ENCODE measurements around the gene SALL1.

Gene SALL1

DNA sequence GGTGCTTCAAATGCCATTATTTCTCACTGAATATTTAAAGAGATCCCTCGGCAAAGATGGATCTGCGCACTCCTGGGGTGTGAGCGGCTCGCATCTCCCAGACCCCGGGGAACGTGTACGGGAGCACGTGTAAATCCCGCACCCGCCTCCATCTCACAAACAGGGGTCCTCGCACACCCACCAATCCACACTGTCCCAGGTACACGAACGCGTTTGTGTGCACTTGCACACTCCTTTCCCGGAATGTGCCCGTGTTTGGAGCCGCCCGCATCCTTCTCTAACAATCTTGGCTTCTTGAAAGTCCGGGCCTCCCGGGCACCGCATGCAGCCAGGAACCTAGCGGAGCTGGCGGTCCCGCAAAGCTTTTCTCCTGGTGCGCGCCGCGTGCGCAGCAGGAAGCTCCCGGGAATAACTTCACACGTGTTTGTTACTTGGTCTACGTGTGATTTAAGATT lies 2.5 kb upstream of the SALL1 start:
- H3K36me3 ChIP-seq (replicated peaks), result no peaks in the 10 kb centered on the region
- peaks cover 65% of the 10 kb centered on the region for H3K27me3 ChIP-seq (replicated peaks)
- no peak overlapping the region for H3K4me3 ChIP-seq (ENCODE audit: low read depth, low read length)
- no peak overlapping the region for H3K27ac ChIP-seq
- in situ Hi-C loops (cut with HindIII; ENCODE audit: low pct_ligation_motif_present, low sequenced_read_pairs), result no loop called here
- DNase-seq, result no peak
- TF ChIP-seq, protein P1, sequence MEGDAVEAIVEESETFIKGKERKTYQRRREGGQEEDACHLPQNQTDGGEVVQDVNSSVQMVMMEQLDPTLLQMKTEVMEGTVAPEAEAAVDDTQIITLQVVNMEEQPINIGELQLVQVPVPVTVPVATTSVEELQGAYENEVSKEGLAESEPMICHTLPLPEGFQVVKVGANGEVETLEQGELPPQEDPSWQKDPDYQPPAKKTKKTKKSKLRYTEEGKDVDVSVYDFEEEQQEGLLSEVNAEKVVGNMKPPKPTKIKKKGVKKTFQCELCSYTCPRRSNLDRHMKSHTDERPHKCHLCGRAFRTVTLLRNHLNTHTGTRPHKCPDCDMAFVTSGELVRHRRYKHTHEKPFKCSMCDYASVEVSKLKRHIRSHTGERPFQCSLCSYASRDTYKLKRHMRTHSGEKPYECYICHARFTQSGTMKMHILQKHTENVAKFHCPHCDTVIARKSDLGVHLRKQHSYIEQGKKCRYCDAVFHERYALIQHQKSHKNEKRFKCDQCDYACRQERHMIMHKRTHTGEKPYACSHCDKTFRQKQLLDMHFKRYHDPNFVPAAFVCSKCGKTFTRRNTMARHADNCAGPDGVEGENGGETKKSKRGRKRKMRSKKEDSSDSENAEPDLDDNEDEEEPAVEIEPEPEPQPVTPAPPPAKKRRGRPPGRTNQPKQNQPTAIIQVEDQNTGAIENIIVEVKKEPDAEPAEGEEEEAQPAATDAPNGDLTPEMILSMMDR (IDR thresholded peaks at IDR 0.05; ENCODE audit: low read depth, low read length, missing control alignments), result no peak

DNA sequence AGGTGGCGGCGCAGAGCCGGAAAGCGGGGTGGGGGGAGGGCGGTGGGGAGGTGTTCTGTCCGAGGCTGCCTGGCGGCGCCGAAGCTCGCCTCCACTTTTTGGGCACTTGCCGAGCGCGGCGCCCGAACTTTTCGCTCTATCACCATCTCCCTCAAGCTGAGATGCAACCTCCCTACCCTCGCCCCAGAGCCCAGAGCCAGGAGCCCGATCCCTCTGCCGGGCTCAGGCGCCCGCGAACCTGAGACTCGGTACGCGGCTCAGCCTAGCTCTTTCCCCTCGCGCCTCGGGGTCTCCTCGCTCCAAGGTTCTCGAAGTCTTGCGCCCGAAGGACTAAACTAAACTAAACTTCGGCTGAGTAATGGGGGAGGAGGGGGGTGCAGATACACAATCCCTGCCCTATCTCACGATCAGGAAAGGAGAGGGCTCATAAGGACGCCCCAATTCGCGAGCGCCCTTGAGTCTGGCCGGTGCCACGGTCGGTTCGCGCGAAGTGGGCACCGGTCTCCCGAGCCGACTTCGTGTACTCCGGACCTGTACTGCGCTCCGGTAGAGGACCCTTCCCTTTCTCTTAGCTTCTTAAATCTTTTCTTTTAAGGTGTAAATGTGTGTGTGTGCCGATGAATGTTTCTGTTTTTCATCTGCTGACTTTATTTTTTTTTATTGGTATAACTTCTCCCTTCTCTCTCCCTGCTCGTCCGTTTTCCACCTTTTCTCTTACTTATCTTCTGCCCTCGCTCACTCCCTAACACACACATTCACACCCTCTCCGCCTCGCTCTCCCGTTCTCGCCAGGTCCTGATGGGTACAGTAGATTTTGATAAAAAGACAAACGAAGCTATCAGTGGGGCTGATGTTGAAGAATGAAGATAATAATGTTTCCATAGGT lies 1.9 kb upstream of the SALL1 start:
- peak overlapping the region; percentile 48 for H3K4me3 ChIP-seq (ENCODE audit: low read depth, low read length)
- H3K36me3 ChIP-seq (replicated peaks), result no peaks in the 10 kb centered on the region
- no peak overlapping the region for H3K27ac ChIP-seq
- in situ Hi-C loops (cut with HindIII; ENCODE audit: low pct_ligation_motif_present, low sequenced_read_pairs), result no loop called here
- TF ChIP-seq, protein P1 (IDR thresholded peaks at IDR 0.05; ENCODE audit: low read depth, low read length, missing control alignments), result no peak
- peaks cover 65% of the 10 kb centered on the region for H3K27me3 ChIP-seq (replicated peaks)
- no peak for DNase-seq

DNA sequence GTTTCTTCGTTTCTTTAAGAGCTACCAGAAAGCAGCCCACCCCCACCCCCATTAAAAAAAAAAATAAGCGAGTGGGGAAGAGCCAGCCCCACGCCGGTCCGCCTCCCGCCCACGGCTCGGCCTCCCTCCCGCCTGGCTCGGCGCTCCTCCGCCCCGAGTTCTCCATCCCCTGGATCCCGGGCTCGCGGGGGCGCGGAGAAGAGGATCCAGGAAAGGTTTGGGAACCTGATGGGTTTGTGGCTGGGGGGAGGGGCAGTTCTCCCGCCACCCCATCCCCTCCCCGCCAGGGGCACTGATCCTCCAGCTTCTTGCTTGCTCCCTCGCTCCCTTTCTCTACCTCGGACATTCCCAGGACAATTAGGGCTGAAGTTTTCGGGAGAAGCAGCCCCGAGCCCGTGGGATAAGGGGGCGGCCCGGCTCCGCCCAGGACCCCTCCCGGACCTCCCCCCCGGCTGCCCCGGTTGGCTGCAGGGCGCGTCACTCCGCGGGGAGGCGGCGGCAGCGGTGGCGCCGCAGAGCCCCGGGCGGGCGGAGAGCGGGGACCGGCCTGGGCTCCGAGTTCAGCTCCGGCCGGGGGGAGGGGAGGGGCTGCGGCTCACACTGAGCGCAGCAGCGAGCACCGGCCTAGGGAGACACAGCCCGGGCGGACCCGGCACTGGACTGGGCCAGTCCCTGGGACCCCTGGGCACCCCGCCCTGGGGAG lies 1.0 kb upstream of the SALL1 start:
- TF ChIP-seq, protein P1 (IDR thresholded peaks at IDR 0.05; ENCODE audit: low read depth, low read length, missing control alignments), result peak; percentile 20
- in situ Hi-C loops (cut with HindIII; ENCODE audit: low pct_ligation_motif_present, low sequenced_read_pairs), result no loop called here
- H3K27me3 ChIP-seq (replicated peaks), result peaks cover 61% of the 10 kb centered on the region
- no peak for DNase-seq
- H3K4me3 ChIP-seq (ENCODE audit: low read depth, low read length), result peak overlapping the region; percentile 54
- H3K27ac ChIP-seq, result no peak overlapping the region
- H3K36me3 ChIP-seq (replicated peaks), result no peaks in the 10 kb centered on the region

DNA sequence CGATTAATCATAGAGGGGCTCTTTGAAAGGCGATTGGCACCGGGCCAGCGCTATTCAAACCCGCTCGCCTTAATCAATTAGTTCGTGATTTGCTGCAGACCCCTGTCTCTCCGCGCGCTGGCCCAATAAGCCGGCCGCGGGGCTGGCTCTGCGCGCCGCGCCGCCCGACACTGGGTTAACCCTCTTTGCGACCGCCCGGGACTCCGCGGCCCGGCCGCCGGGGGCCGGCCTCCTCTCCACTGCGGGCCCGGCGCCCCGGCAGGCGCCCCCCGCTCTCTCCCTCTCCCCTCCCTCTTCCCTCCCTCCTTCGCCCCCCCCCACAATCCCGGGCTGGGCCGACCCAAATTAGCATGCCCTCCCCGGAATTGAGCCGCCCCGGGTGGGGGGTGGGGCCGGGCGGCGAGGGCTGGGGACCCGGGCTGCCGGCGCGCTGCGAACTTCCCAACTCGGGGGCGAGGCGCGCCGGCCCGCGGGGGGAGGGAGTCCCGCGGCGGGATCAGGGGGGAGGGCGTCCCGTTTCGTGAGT lies 428 bp upstream of the SALL1 start:
- in situ Hi-C loops (cut with HindIII; ENCODE audit: low pct_ligation_motif_present, low sequenced_read_pairs), result no loop called here
- no peak for DNase-seq
- H3K27ac ChIP-seq, result no peak overlapping the region
- peak overlapping the region; percentile 54 for H3K4me3 ChIP-seq (ENCODE audit: low read depth, low read length)
- peaks cover 55% of the 10 kb centered on the region for H3K27me3 ChIP-seq (replicated peaks)
- no peaks in the 10 kb centered on the region for H3K36me3 ChIP-seq (replicated peaks)
- TF ChIP-seq, protein P1 (IDR thresholded peaks at IDR 0.05; ENCODE audit: low read depth, low read length, missing control alignments), result no peak

DNA sequence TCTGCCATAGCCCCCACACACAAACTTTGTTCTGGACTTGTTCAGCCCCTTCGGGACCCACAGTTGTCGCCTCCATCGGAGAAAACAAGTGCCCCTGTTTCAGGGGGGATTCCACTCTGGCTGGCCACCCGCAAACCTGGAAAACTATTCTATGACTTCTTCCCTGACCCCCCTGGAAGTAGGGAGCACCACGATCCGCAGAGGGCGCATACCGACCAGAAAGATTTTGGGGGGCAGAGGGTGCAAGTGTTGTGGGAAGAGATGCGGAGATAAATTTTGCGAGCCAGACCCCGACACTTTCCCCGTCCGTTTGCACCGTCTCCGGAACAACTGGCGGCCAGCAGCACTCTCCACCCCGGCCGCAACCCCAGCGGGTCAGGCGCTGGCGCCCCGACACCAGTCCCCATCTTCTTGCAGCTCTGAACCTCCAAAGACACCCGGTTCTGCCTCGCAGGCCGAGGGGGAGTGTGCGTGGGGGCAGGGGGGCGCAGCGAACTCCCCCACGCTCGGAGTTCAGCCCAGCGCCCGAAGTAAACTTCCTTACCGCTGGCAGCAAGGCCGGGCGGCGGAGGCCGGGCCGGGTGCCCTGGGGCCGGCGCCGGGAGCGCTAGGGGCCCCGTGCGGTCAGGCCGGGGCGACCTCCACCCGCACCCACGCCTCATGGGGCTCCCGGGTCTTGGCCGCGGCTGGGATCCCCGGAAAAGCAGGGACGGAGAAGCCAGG lies 744 bp downstream of the SALL1 start:
- TF ChIP-seq, protein P1 (IDR thresholded peaks at IDR 0.05; ENCODE audit: low read depth, low read length, missing control alignments), result no peak
- Histone ChIP-seq H3K27me3 (replicated peaks) (peaks cover 45% of the 10 kb centered on the region), H3K4me3 (ENCODE audit: low read depth, low read length) (peak overlapping the region; percentile 64), H3K36me3 (replicated peaks) (no peaks in the 10 kb centered on the region), H3K27ac (no peak overlapping the region)
- DNase-seq, result no peak
- in situ Hi-C loops (cut with HindIII; ENCODE audit: low pct_ligation_motif_present, low sequenced_read_pairs), result no loop called here
